Neural progenitor cell (in vitro differentiated cells): ENCODE results near the gene VASH2. TPM values are rescaled to one million over a fixed set of nuclear protein-coding genes. Genes with fewer than 3 reads are reported as not detected.

Experiments used
- DNase-seq: peaks from one replicate; pipeline ENCODE4 v3.0.0-alpha.2; 2016; ENCODE audit warnings: low spot score
- H2AFZ ChIP-seq: fragments of 200-600 bp; sonication (generic); replicated peaks from 2 replicates; pipeline ENCODE4 v1.6.1; 2016; ENCODE audit warnings: antibody characterized with exemption
- H3F3A ChIP-seq: fragments of 200-600 bp; sonication (generic); 2 replicates; pipeline ENCODE4 v1.6.1; 2016; ENCODE audit warnings: antibody characterized with exemption, low read depth
- H3K27ac ChIP-seq: fragments of 200-600 bp; sonication (generic); 2 replicates; pipeline ENCODE4 v1.5.1; 2016; ENCODE audit warnings: mild to moderate bottlenecking
- H3K27me3 ChIP-seq: fragments of 200-600 bp; sonication (generic); 2 replicates; pipeline ENCODE4 v1.6.1; 2016; ENCODE audit warnings: mild to moderate bottlenecking, moderate library complexity
- H3K36me3 ChIP-seq: fragments of 200-600 bp; sonication (generic); 2 replicates; pipeline ENCODE4 v1.5.1; 2016
- H3K4me1 ChIP-seq: fragments of 200-600 bp; sonication (generic); 2 replicates; pipeline ENCODE4 v1.6.1; 2016; ENCODE audit warnings: mixed run types
- H3K4me2 ChIP-seq: fragments of 200-600 bp; sonication (generic); 2 replicates; pipeline ENCODE4 v1.6.1; 2016
- H3K4me3 ChIP-seq: fragments of 200-600 bp; sonication (generic); 2 replicates; pipeline ENCODE4 v1.5.1; 2016
- H3K79me2 ChIP-seq: fragments of 200-600 bp; sonication (generic); 2 replicates; pipeline ENCODE4 v1.6.1; 2016; ENCODE audit warnings: low read depth
- H3K9ac ChIP-seq: fragments of 200-600 bp; sonication (generic); 2 replicates; pipeline ENCODE4 v1.6.1; 2016
- H3K9me3 ChIP-seq: fragments of 200-600 bp; sonication (generic); 2 replicates; pipeline ENCODE4 v1.5.1; 2016; ENCODE audit warnings: low read depth
- H4K20me1 ChIP-seq: fragments of 200-600 bp; sonication (generic); 2 replicates; pipeline ENCODE4 v1.6.1; 2016; ENCODE audit warnings: low read depth
- H3K27ac Mint-ChIP-seq: 3 replicates; pipeline ENCODE4 v1.8.0; 2021; ENCODE audit warnings: mixed read lengths
- H3K27me3 Mint-ChIP-seq: 2 replicates; pipeline ENCODE4 v1.8.0; 2022; ENCODE audit warnings: low read depth, mild to moderate bottlenecking, inconsistent platforms, moderate library complexity, mixed read lengths; ENCODE audit not compliant: insufficient read depth
- H3K36me3 Mint-ChIP-seq: 3 replicates; pipeline ENCODE4 v1.8.0; 2021; ENCODE audit warnings: mixed read lengths
- H3K4me1 Mint-ChIP-seq: 3 replicates; pipeline ENCODE4 v1.8.0; 2021; ENCODE audit warnings: mixed read lengths
- H3K4me3 Mint-ChIP-seq: 3 replicates; pipeline ENCODE4 v1.8.0; 2021; ENCODE audit warnings: mild to moderate bottlenecking, moderate library complexity, mixed read lengths
- H3K9me3 Mint-ChIP-seq: 3 replicates; pipeline ENCODE4 v1.8.0; 2020; ENCODE audit warnings: mixed read lengths
- EZH2 ChIP-seq: fragments of 200-600 bp; sonication (generic); IDR thresholded peaks from 2 replicates; pipeline ENCODE4 v1.6.1; 2017; ENCODE audit warnings: antibody characterized with exemption, mild to moderate bottlenecking, moderate library complexity
- EZH2phosphoT487 ChIP-seq: fragments of 200-600 bp; sonication (generic); IDR thresholded peaks from 2 replicates; pipeline ENCODE4 v1.6.1; 2017; ENCODE audit warnings: antibody characterized with exemption
- total RNA-seq: library from RNA; depleted of rRNA; stranded (reverse); fragments of >200 nt; gene quantifications from 2 replicates; pipeline ENCODE4 v1.2.3, GENCODE V29; 2015; ENCODE audit warnings: low replicate concordance
- TF ChIP-seq, protein P1 (sequence below): fragments of 200-600 bp; sonication (generic); IDR thresholded peaks from 2 replicates; pipeline ENCODE4 v1.5.1; 2017; ENCODE audit warnings: antibody characterized with exemption, mild to moderate bottlenecking

Gene VASH2
- total RNA-seq, 1 donor from 2014 or later: 5.2 TPM

DNA sequence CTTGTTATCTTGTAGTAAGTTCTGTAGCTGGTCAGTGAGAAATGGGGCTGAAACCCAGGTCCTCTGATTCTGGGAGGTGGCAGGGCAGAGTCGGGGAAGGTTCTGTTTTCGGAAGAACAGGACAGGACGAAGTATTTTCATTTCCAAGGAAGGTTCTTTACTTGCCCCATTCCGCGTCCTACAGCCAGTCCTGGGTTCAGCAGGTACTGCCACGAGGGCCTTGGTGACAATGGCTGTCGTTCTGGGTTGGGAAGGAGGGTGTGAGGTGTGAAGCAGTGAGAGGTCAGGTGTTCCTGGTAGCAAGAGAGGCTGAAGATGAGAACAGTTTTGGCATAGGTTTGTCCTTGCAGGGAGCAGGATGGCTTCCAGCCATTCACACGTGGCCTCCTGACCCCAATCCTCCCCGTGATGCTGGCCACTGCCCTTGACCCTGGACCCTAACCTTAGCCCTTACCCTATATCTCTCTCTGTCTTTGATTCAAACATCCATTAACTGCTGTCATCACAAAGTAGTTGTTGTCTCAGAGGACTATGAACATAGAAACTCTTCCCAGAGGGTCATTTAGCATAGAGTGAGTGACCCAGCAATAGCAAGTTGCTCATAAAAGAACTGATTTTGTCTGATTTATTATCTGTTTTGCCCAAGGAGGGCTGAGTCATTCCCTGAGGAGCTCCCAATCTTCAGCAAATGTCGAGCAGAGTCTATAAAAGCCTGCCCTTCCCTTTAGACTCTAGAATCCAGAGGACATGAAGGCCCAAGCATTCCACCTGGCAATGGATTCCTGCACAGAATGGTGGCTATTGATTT, 25.0 kb downstream of the VASH2 start:
- Histone ChIP-seq H3K27me3 (no peaks in the 10 kb centered on the region), H3F3A (peaks cover 7% of the 10 kb centered on the region), H3K79me2 (no peaks in the 10 kb centered on the region), H3K4me2 (no peak overlapping the region), H3K36me3 (no peaks in the 10 kb centered on the region), H3K27ac (no peak overlapping the region), H3K4me1 (peaks cover 11% of the 10 kb centered on the region), H2AFZ (no peak overlapping the region), H3K4me3 (no peak overlapping the region), H4K20me1 (no peaks in the 10 kb centered on the region), H3K9me3 (no peaks in the 10 kb centered on the region), H3K9ac (no peak overlapping the region)
- Mint-ChIP-seq H3K27me3 (peaks cover 5% of the 10 kb centered on the region), H3K4me3 (no peak overlapping the region), H3K4me1 (peaks cover 18% of the 10 kb centered on the region), H3K9me3 (no peaks in the 10 kb centered on the region), H3K36me3 (peaks cover 22% of the 10 kb centered on the region), H3K27ac (no peak overlapping the region)
- no peak for DNase-seq
- TF ChIP-seq, protein P1, sequence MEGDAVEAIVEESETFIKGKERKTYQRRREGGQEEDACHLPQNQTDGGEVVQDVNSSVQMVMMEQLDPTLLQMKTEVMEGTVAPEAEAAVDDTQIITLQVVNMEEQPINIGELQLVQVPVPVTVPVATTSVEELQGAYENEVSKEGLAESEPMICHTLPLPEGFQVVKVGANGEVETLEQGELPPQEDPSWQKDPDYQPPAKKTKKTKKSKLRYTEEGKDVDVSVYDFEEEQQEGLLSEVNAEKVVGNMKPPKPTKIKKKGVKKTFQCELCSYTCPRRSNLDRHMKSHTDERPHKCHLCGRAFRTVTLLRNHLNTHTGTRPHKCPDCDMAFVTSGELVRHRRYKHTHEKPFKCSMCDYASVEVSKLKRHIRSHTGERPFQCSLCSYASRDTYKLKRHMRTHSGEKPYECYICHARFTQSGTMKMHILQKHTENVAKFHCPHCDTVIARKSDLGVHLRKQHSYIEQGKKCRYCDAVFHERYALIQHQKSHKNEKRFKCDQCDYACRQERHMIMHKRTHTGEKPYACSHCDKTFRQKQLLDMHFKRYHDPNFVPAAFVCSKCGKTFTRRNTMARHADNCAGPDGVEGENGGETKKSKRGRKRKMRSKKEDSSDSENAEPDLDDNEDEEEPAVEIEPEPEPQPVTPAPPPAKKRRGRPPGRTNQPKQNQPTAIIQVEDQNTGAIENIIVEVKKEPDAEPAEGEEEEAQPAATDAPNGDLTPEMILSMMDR: no peak
- TF ChIP-seq EZH2: no peak

DNA sequence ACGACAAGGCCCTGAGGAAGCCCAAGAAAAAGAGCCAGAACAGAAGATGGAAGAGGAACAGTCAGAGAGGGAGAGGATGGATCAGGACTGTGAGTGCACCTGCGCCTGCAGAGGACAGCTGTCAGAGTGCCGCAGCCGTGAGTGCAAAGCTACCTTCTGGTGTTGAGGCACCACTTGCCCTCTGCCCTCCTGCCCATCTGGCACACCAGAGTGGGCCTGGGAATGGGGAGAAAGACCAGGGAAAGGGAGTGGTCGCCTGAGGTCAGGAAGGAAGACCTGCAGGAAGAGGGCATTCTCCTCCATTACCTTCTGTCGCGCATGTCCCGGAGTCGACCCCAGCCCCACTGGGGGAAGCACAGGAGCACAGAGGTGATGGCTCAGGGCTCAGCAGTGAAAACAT, 26.2 kb downstream of the VASH2 start:
- Histone ChIP-seq H2AFZ (no peak overlapping the region), H3F3A (peaks cover 12% of the 10 kb centered on the region), H3K27me3 (no peaks in the 10 kb centered on the region), H3K4me3 (no peak overlapping the region), H3K27ac (no peak overlapping the region), H3K9me3 (no peaks in the 10 kb centered on the region), H3K36me3 (no peaks in the 10 kb centered on the region), H3K9ac (no peak overlapping the region), H3K79me2 (no peaks in the 10 kb centered on the region), H4K20me1 (no peaks in the 10 kb centered on the region), H3K4me1 (peaks cover 22% of the 10 kb centered on the region), H3K4me2 (no peak overlapping the region)
- Mint-ChIP-seq H3K27ac (peak overlapping the region; percentile 27), H3K4me1 (peaks cover 28% of the 10 kb centered on the region), H3K36me3 (peaks cover 22% of the 10 kb centered on the region), H3K4me3 (no peak overlapping the region), H3K27me3 (peaks cover 5% of the 10 kb centered on the region), H3K9me3 (no peaks in the 10 kb centered on the region)
- TF ChIP-seq EZH2: no peak
- TF ChIP-seq, protein P1: no peak
- TF ChIP-seq EZH2phosphoT487: no peak
- DNase-seq: no peak

DNA sequence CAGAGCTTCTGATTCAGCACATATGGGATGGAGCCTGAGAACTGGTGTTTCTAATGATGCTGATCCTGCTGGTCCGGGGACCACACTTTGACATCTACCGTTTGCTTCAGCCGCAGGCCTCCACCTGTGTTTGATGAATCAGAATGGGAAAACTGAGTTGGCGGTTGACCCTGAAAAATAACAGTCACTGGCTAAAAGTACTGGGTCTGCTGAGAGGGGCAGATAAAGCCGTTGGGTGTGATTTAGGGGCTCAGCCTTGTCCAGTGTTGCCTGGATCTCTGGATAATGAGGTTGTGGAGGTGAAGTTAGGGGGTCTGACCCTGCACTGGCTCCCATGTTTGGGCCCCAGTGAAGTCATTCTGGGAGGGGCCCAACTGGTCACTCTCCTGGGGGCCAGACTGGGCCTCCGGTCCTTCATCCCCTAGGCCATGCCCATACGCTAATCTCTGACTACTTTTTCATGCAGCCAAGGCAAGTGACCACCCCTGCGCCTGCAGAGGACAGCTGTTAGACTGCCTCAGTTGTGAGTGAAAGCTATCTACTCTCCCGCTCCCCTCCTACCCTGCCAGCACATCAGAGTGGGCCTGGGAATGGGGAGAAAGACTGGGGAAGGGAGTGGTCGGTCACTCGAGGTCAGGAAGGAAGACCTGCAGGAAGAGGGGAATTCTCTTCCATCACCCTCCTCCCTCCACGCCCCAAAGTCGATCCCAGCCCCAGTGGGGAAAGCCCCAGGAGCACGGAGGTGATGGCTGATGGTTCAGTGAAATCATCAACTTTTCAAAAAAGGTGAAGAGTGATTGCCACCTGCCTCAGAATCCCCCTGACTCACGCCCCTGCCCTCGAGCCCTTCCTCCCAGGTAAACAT, 27.7 kb downstream of the VASH2 start:
- Histone ChIP-seq H3K27me3 (no peaks in the 10 kb centered on the region), H3F3A (peaks cover 12% of the 10 kb centered on the region), H3K4me1 (peaks cover 22% of the 10 kb centered on the region), H4K20me1 (no peaks in the 10 kb centered on the region), H3K4me3 (no peak overlapping the region), H3K27ac (no peak overlapping the region), H3K79me2 (no peaks in the 10 kb centered on the region), H3K4me2 (no peak overlapping the region), H3K36me3 (no peaks in the 10 kb centered on the region), H3K9me3 (no peaks in the 10 kb centered on the region), H3K9ac (no peak overlapping the region), H2AFZ (no peak overlapping the region)
- TF ChIP-seq, protein P1: no peak
- no peak for TF ChIP-seq EZH2
- TF ChIP-seq EZH2phosphoT487: no peak
- Mint-ChIP-seq H3K36me3 (peaks cover 18% of the 10 kb centered on the region), H3K27me3 (peaks cover 5% of the 10 kb centered on the region), H3K9me3 (no peaks in the 10 kb centered on the region), H3K27ac (no peak overlapping the region), H3K4me3 (no peak overlapping the region), H3K4me1 (peaks cover 38% of the 10 kb centered on the region)
- no peak for DNase-seq
